NCI-H748 (cell line): ENCODE results near the gene SLFN5.
A peak's percentile ranks its signal among the peaks of the same experiment; 100 is the strongest.
"Not testable (repeated sequence)": the region's sequence is repeated elsewhere in the genome, so short reads cannot be mapped to it uniquely, and the experiment has no call there.

Experiments used
- DNase-seq: peaks from one replicate; lab custom pipeline; 2025; ENCODE audit not compliant: unreplicated experiment; lab: John Stamatoyannopoulos, UW

Gene SLFN5

DNA sequence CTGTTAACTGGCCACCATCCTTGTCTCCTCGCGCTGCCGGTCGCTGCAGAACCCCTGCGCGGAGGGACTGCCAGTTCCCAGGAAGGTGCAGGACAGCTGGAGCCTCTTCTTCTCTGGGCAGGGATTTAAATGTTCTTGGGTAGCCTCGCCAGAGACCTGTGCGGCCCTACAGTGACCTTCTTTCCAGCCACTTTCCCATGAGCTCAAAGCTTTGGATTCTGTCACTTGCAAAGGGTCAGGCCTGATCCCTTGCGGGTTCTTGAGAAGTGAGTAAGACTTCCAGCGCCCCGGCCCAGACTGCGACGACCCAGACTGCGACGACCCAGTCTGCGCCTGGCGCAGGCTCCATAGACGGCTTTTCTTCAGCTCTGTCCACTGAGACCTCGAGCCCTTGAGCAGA is 1.4 kb upstream of the SLFN5 start:
- DNase-seq: no peak

DNA sequence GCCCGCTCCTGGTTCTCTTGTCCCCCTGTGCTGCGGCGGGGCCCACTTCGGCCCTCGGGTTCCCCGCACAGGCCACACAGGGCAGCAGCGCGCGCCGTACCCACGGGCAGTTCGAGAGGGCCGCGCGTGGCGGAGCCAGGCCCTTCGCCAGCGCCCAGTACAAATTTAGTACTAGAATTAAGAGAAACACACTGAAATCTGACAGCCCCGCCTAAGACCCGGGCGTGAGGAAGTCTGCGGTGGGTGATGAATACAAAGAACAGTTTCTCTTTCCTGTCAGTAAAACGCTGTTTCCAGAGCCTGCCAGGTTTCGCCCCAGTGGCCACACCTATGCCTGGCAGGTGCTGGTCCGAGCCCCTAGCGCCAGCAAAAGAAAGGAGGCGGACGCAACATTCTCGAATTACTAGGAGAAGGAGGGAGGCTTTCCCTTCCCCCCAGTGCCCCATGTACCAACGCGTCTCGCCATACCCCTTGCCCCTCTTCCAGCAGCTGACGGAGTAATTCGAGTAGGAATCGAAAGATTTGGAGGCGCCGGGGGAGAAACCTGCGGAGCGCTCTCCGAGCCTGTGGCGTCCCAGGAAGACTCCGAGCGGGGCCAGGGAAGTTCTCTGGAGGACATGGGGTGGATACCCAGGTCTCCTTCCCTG is 591 bp upstream of the SLFN5 start:
- peak; percentile 90 for DNase-seq

DNA sequence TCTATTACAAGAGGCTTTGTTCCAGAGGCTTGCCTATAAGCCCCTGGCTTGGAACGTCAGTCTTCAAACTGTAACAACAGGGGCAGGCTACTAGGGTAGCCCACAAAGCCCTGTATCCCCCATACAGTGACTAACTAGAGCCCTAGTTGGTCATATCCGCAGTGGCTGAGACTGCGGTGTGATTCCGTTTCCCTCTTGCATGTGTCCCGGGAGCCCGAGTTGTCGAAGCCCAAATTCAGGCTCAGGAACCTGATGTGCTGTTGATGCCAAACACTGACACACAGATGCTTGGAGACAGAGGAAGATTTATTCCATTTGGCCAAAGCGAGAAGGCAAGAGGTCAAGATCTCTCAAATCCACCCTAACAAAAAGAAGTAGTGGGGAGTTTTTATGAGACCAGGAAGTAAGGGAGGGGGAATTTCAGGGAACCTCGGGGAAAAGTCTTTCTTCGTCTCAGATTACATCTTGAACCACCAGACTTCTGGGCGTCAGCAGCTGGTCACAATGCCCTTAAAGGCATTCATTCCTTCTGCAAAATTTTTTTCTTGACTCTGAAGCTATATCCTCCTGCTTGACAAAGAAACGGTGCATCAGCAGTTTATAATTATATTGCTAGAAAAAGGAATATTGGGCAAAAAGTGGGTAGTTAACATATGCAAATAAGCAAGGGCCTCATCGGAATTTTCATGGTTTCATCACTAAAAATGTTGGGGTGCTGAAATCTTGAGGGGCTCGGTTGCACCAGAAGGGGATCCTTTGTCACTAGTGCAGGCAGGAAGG is 879 bp downstream of the SLFN5 start:
- no peak for DNase-seq

DNA sequence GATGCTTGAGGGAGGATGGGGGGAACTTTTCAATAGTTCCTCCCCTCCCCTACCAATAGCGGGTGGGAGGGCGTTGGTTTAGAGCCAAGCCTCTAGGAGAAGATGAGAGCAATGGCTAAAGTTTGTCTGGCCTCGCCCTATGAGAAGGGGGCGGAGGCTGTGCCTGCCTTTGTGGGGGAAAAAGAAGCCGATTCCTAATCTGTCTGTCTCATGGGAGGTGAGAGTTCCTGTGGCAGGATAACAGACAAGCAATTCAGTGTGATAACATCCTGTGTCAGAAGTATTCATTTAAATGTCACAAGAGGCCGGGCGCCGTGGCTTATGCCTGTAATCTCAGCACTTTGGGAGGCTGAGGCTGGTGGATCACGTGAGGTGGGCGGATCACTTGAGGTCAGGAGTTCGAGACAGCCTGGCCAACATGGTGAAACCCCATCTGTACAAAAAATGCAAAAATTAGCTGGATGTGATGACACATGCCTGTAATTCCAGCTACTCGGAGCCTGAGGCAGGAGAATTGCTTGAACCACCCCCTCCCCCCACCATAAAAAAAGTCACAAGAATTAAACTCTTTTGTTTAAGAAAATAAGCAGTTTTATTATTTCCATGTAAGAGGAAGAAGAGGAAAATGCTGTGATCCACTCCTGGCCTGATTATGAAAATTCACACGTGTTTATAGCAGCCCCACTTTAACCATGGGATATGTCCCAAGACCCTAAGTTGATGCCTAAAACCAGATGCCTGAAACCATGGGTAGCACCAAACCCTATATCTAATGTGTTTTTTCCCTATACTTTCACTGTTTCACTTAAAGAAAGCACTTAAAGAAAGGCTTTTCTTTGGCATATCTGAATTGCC is 1.7 kb downstream of the SLFN5 start:
- DNase-seq: no peak

DNA sequence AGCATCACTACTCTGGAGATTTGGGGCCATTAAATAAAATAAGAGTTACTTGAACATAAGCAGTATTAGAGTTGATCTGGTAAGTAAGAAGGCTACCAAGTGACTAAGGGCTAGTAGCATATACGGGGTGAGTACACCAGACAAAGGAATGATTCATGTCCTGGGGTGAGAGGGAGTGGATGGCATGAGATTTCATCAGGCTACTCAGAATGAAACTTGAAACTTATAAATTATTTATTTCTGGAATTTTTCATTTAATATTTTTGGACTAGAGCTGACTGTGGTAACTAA is 2.3 kb downstream of the SLFN5 start:
- DNase-seq: no peak

DNA sequence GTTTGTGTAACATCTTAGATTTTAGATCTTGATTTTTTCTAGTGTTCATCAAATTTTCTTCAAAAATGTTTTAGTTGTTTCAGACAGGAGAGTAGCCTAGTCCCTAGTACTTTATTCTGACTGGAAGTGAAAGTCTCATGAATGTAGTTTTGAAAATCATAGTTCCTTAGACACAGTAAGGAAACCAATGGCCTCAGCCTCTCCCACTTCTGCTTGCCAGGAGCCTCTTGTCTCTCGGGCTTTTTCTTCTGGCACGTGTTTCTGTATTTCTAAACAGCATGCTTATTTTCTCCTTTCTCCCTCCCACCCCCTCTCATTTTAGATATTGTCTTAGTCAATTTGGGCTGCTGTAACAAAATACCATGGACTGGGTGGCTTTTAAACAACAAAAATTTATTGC is 9.8 kb downstream of the SLFN5 start:
- DNase-seq: no peak

DNA sequence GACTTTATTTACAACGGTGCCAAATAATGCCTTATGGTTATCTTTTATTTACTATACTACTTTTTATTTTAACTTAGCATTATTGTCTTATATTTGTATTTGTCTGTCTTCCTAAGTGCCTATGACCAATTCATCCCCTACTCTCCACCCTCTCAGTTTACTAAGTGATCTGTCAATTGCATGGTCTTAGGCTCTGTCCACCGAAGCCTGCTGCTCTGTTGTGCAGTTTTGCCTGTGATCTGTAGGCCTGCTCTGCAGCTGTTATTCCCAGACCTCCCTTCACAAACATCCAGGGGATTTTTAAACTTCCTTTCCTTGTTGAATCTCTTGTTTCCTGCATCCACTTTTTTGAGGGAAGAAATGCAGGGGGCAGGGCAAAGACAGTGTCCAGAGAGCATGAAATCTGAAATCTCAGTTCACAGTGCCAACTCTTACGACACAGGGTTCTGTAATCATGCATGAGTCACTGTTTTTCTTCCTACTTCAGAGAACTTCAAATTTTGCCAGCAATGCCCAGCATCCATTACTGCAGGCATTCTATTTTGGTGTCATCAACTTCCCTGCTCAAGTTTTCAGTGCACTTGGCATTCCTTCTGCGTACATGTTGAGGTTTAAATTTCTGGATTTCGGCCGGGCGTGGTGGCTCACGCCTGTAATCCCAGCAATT is 11.4 kb downstream of the SLFN5 start:
- DNase-seq: no peak

DNA sequence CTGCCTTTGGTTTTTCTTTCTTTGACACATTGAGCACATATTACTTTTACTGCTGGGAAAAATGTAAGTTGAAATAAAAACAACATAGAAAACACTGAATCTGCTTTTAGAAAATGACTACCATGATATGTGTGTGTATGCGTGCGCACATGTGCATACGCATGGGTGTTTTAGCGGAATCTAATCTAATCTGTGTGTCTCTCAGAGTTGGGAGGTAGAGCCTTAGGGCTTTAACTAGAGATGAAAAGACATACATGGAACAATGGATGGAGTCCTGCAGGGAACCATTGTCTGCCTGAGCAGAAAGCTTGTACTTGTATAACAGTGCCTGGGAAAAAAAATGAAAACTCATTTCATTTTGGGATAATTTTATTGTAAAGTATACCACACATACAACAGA is 12.4 kb downstream of the SLFN5 start:
- DNase-seq: peak; percentile 19

DNA sequence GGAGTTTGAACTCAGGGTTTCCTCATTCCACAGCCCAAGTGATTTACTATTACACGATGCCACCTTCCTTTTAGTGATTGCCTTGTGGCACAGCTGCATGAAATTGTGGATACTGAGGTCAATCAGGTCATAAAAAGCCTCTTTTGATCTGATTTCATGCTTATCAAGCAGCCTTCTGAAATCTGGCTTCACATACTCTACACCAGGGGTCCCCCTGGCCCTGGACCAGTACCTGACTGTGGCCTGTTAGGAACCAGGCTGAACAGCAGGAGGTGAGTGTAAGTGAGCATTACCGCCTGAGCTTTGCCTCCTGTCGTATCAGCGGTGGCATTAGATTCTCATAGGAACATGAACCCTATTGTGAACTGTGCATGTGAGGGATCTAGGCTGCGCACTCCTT is 13.8 kb downstream of the SLFN5 start:
- DNase-seq: peak; percentile 39

DNA sequence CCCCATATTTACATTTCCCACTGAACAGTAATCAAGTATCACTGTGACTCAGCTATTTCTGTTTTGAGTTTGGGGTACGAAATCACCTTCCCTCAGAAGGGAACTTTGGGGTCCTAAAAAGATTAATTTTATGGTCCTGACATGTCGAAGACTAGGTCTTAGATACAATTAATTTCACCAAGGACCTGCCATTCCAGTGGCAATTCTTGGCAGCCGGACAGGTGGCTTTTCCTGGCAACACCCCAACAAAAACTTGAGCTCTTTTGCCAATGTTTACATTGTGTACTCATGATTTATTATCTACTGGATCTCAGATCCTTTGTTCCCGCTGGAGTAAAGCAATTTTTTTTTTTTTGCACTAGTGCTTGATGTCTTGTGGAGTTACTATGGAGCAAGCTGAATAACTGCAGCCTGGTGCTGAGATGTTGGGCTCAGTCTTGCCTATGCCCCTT is 14.4 kb downstream of the SLFN5 start:
- DNase-seq: peak; percentile 86

DNA sequence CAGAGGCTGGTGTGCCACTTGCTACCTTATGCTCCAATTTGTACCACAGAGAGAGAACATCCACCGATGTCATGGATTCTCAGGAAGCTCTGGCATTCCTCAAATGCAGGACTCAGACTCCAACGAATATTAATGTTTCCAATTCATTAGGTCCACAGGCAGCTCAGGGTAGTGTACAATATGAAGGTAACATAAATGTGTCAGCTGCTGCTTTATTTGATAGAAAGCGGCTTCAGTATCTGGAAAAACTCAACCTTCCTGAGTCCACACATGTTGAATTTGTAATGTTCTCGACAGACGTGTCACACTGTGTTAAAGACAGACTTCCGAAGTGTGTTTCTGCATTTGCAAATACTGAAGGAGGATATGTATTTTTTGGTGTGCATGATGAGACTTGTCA is 16.1 kb downstream of the SLFN5 start:
- no peak for DNase-seq

DNA sequence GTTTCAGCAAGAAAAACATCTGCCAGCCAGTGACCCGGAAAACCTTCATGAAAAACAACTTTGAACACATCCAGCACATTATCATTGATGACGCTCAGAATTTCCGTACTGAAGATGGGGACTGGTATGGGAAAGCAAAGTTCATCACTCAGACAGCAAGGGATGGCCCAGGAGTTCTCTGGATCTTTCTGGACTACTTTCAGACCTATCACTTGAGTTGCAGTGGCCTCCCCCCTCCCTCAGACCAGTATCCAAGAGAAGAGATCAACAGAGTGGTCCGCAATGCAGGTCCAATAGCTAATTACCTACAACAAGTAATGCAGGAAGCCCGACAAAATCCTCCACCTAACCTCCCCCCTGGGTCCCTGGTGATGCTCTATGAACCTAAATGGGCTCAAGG is 22.2 kb downstream of the SLFN5 start:
- DNase-seq: no peak

DNA sequence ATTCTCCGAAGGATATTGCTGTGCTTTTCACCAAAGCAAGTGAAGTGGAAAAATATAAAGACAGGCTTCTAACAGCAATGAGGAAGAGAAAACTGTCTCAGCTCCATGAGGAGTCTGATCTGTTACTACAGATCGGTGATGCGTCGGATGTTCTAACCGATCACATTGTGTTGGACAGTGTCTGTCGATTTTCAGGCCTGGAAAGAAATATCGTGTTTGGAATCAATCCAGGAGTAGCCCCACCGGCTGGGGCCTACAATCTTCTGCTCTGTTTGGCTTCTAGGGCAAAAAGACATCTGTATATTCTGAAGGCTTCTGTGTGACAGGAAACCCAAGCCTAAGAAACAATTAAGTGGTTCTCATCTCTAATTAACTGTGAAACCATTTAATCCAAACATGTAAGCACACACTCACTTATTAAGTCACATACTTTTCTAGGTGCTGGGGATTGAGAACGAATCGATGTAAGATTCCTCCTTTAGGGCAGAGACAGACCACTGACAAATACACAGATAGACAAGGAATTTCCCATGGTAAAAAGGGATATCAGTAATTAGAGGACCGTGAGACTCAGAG is 22.8 kb downstream of the SLFN5 start:
- DNase-seq: no peak

DNA sequence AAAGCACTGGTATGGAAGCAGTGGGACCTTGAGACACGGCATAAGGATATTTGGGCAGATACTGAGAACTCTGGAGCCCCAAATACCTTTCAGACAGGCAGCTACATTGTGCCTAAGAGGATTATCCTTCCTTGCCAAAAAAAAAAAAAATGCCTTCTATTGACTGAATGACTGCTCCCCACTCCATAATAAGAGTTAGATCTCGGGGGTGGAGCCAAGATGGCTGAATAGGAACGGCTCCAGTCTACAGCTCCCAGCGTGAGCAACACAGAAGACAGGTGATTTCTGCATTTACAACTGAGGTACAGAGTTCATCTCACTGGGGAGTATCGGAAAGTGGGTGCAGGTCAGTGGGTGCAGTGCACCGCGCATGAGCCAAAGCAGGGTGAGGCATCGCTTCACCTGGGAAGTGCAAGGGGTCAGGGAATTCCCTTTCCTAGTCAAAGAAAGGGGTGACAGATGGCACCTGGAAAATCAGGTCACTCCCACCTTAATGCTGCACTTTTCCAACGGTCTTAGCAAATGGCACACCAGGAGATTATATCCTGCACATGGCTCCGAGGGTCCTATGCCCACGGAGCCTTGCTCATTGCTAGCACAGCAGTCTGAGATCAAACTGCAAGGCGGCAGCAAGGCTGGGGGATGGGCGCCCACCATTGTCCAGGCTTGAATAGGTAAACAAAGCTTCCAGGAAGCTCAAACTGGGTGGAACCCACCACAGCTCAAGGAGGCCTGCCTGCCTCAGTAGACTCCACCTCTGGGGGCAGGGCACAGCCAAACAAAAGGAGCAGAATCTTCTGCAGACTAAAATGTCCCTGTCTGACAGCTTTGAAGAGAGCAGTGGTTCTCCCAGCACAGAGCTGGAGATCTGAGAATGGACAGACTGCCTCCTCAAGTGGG is 31.5 kb downstream of the SLFN5 start:
- DNase-seq: not testable (repeated sequence)

DNA sequence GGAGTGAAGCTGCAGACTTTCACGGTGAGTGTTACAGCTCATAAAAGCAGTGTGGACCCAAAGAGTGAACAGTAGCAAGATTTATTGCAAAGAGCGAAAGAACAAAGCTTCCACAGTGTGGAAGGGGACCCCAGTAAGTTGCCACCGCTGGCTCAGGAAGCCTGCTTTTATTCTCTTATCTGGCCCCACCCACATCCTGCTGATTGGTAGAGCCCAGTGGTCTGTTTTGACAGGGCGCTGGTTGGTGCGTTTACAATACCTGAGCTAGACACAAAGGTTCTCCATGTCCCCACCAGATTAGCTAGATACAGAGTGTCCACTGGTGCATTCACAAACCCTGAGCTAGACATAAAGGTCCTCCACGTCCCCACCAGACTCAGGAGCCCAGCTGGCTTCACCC is 35.6 kb downstream of the SLFN5 start:
- DNase-seq: not testable (repeated sequence)

DNA sequence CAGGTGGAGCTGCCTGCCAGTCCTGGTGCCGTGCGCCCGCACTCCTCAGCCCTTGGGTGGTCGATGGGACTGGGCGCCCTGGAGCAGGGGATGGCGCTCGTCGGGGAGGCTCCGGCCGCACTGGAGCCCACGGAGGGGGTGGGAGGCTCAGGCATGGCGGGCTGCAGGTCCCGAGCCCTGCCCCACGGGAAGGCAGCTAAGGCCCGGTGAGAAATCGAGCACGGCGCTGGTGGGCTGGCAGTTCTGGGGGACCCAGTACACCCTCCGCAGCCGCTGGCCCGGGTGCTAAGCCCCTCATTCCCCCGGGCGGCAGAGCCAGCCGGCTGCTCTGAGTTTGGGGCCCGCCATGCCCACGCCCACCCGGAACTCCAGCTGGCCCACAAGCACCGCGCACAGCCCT is 36.0 kb downstream of the SLFN5 start:
- not testable (repeated sequence) for DNase-seq

DNA sequence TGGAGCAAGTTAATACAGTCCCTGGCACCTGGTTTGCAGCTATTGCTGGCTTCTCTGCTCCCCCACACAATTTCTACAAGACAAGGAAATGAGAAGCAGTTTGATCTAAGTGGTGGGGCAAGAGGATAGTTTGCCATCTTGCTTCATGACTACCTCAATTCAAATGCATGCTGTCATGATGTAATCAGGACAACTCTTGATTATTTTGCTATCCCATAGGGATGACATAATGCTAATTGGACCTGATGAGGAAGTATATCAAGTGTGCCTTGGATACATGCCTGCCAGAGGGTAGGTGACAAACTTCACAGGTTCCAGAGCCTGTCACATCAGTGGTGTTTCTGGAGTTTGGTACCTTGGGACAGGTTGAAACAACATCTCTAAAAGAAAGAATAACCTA is 40.9 kb downstream of the SLFN5 start:
- no peak for DNase-seq

DNA sequence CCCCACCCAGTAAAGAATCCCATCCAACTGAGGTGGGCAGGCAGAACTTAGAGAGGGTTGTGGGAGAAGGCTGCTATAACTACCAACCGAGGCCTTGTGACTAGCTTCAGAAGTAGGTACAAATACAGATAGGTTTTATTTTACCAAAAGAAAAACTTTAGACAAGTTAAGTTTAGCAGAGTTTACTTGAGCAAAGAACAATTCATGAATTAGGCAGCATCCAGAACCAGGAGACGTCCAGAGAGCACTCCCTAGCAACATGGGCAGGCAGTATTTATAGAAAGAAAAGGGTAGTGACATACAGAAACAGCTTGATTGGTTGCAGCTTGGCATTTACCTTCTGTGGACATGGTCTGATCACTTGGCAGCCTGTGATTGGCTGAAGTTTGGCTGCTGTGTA is 42.1 kb downstream of the SLFN5 start:
- no peak for DNase-seq

DNA sequence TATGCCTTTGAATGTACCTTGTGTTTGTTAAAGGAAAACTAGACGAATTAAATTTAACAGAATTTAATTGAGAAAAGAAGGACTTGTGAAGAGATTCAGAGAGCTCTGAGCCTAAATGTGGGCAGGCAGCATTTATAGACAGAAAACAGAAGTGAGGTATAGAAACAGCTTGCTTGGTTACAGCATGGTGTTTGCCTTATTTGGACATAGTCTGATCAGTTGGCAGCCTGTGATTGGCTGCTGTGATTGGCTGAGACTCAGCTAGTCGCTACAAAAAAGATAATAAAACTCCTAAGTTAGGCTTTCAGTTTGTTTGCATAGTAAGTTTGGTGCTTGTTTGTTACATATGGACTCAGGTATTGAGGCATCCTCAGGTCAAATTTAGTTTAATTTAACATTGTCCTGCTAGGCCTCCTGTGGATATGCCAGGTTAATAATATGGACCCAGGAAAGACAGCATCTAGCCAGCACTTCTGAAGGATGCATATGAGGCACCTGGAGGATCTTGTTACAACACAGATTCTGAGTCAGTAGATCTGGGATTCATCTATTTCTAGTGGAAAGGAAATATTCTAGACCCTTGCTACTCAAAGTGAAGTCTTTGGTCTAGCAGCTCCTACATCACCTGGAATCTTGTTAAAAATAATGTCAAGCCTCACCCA is 43.4 kb downstream of the SLFN5 start:
- peak; percentile 53 for DNase-seq
